GM19452 (cell line): ENCODE data around the gene MCM9.

Source experiments
- ATAC-seq: cut with Tn5 transposase; IDR thresholded peaks from one replicate; pipeline ENCODE4 v1.9.1; 2021; ENCODE audit not compliant: unreplicated experiment

The MCM9 gene

DNA sequence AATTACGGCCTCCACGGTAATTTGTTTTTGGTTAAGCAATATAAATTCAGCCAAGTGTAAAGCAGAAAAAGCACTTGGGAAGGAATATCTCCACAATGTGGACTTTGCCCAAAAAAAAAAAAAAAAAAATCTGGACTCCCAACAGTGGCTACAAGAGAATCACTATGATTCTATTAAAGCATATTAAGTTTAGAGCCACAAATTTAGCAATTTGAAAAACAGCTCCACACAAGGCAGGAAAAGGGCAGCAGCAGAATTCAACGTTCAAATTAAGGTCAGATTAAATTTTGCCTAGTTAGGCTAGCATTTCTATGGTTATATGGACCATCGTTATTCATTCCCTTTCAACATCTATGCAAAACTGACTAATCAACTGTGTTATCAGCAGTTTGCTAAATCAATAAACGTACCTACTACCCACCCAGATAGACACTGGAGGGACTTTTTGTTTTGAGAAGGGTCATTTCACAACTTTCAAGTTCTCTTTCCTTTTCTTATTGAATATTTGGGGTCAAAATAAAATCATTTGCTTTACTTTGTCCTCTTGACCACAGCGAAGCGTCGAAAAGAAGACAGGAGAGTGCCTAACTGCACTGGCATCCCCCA lies 1.0 kb downstream of the MCM9 start:
- peak; percentile 1 for ATAC-seq

DNA sequence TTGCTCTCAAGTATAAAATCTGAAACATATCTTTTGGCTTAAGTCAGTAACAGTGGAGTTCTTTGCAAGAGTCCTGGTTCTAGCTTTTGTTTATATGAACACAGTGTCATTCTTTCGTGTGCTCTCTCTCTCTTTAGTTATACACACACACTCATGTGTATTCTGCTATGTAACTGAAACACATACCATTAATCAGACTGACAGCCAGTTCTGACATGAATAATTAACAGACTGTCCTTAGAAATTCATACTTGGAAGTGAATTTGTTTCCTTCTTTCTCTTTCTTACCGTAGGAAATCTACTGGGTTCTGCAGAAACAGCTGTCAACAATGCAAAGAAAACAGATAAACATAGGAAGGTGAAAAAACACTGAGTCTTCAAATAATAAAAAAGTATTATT lies 2.5 kb downstream of the MCM9 start:
- ATAC-seq = no peak

DNA sequence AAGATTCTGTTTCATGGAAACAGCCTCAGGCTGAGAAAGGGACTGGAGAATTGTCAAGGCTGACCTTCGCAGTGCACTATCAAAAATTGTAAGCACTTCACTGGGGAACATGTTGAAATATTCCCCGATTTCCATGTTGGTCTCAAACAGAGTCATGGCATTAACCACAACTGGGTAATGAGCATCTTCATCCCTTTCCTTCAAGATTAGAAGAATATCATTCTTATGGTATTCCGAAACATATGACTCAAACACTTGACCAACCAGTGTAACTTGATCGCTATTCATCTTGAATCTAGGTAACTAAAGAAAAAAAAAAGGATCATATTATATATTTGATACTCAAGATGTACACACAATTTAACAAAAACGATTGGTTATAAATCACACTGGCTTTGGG lies 3.5 kb downstream of the MCM9 start:
- ATAC-seq = no peak

DNA sequence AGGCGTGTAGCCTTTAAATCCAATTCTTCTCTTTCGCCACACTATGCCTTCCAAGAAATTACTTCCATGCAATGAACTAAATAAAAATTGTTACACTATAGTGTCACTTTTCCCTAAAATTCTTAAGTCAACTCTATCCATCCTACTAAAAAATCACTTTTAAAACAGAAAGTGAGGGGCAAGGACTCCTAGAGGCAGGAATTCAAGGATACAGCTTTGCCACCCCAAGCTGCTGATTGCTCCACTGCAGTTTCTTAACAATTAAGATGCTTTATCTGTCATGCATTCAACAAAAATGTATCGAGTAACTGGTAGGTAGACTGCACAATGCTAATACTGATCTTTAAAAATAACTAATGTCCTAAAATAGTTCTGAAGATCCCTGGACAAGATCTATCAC lies 4.3 kb downstream of the MCM9 start:
- no peak for ATAC-seq

DNA sequence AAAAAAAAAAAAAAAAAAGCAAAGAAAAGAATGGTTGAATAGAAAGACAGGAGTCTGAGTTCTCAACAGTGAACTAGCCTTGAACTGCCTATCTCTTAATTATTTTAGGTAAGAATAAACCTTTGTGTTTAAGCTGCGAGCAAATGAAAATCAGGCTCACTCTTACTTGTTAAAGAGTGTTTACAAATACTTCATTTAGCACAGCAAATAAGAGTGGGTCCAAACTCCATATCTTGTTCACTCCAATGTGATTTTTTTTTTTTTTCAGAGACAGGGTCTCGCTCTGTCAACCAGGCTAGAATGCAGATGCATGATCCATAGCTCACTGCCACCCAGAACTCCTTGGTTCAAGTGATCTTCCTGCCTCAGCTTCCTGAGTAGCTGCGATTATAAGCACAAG lies 11.9 kb downstream of the MCM9 start:
- no peak for ATAC-seq

DNA sequence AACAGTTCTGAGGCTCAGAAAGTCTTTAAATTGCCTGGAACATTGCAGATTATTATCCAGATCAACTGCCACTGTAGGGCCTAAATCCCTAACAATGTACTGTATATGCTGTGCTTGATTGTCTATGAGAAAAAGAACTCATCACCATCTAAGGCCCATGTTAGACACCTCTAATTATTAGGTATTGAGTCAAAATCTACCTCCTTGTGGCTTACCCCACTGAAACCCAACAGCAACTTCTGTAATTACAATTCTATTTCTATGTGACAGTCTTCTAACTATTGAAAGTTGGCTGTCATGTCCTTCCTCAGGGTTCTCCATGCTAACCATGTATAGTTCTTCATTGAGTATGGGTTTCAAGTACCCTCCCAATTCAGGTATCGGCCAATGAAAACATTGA lies 13.9 kb downstream of the MCM9 start:
- ATAC-seq = no peak

DNA sequence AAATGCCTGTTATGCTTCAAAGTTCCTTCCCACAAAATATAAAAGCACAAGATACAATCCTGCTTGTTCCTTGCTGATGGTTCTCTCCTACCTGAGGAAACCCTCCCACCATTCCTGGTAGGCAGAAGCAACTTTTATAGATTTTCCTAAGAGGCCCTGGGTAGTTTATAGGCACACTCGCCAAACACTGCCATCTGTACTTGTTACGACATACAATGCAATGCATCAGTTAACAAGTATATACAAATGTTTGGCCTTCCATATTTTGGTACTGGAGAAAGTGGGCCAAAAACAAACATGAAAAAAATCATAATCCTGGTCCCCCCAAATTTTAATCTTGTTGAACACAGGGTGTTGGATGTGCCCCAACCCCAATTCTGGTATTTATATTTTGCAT lies 16.6 kb downstream of the MCM9 start:
- no peak for ATAC-seq

DNA sequence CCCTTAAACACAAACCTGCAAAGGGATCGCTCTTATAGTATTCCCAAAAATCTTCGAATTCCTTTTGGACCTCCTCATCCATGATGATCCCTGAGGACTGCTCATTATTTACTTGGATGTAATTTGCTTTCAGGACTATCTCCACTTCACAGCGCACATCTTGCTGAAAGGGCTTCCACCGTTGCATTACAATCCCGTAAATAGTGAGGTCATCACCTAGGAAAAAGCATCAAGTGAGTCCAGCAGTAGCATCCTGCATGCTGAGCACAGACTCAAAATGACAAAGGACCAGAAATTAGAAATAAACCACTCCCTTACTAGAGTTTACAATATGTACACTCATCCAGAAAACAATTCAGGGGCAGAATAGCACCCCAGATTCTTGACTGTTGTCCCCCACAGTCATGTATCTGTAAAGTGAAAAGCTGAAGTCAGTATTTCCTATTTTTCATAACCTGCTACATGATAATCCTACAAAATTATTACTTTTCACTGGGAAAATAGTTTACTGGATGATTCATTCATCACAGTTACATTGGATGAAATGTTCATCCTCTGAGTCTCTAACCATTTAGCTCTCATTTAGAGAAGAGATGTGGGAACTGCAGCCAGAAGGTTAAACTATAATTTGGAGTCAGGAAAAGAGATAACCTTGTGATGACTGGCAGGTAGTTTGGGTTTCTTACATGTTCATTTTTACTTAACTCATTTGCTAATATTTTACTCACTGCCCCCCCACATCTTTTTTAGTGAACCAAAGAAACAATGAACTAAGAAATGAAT lies 17.2 kb downstream of the MCM9 start:
- no peak for ATAC-seq

DNA sequence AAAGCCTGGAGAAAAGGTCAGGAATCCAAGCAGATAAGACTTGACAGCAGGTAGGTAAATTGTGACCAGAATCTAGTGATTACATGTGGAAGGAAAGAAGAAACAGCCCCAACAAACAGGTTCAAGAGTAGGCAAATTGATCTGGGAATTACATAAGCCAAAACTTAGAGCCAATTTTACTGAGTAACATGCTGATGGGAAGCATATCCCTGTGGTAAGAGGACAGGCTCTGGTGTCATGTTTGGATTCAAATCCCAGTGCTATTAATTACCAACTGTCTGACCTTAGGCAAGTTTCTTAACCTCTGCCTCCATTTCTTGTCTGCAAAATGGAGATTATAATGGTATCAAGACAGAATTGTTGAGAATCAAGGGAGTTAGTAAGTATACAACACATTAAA lies 20.4 kb downstream of the MCM9 start:
- no peak for ATAC-seq

DNA sequence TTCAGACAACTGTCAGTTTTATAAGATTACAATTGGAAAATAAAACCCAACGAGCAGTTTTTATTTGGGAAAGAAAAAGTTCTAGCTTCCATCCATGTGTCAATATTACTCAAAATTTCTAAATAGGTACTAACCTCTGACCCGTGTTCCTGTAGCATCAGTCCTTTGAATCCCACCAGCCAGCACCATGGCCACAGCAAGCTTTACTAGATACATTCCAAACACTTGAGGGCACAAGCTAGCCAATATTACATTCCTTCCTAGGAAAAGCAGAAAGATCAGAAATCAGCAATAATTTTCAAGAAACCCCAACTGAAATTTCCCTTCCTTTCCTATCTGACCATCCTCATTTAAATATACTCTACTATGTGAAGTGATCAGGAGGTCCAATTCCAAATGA lies 21.8 kb downstream of the MCM9 start:
- ATAC-seq = no peak

DNA sequence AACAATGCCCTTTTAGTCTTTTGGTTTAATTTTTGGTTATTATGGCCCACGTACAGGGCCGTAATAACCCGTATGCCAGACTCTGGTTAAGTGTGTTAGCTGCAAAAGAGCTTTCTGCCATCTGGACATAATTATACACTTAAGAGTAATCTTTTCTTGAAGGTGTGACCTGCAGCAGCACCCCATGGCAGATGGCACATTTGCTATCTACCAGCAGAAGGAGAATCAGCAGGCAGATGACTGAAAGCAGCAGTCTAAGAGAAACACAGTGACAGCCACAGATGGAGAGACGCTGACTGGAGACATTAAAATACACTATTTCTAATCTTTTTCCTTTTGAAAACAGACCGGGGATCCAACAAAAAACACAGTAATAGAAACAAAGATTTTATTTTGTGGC lies 22.3 kb downstream of the MCM9 start:
- no peak for ATAC-seq

DNA sequence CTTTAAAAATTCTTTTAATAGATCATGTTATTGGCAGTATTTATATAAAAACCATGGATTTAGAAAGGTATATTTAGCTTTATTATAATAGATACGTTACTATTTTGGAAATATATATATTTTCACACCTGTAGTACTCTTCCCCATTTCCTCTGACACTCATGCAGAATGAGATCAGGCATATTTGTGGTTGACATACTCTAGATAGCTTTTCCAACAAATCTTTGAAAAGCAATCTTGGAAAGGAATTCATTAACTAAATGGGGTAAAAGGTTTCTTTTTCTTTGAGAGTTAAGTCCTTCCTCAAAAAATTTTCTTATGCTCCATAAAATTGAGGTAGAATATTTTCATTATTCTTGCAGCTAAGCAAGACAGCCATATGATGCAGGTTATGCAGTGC lies 26.5 kb downstream of the MCM9 start:
- ATAC-seq = no peak

DNA sequence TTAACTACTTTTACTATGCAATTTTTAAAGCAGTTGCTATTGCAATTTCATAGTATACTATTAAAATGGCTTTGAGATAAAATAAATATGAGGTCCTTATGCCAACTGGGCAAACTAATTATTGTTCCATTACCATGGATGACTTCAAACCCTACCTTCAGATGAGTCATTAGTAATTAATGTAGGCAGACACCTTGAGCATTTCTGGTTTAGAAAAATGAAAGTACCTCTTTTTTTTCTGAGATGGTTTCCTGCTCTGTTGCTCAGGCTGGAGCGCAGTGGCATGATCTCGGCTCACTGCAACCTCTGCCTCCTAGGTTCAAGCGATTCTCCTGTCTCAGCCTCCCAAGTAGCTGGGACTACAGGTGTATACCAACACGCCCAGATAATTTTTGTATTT lies 29.1 kb downstream of the MCM9 start:
- no peak for ATAC-seq

DNA sequence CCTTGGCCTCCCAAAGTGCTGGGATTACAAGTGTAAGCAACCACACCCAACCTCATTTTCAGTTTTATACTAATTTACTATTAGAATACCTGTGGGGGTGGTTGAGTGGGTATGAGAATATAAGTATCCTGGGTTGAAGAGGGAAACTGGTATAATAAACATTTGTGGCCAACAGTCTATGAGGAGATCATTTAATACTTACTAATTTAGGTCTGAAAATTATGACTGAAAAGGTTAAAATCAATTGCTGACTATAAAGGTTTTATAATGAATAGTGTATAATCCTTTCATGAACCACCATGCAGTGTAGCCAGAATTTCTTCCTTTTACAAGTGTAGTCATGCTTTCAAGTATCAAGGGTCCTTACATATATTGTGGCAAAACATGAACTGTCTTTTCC lies 29.9 kb downstream of the MCM9 start:
- no peak for ATAC-seq

DNA sequence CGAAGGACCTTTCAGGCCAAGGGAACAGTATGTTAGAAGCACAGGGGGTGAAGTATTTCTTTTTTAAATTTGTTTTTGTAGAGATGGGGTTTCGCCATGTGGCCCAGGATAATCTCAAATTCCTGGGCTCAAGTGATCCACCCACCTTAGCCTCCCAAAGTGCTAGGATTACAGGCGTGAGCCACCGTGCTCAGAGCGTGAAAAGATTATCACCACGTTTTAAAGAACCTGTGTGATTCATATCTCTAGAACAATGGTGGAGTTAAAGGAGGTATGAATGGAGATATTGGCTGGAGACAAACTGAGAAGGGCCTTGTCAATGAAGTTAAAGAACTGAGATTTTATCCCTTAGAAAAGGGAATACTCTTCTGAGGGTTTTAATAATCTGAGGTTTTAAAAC lies 31.3 kb downstream of the MCM9 start:
- ATAC-seq = no peak

DNA sequence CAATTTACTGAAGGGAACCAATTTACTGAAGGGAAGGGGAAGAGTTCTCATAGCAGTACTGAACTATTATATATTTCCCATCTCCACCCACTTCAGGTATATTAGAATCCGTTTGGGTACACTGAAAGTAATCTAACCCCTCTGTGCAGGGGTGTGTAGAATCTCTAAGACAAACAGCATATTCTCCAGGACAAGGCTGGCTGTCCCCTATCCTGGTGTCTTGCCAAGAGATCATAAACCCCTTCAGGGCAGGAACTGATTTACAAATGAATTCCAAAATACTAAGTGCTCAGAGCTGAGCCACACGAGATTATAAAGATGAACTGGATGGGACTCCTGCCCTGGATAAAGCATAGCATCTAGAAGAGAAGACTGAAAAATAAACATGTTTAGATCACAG lies 31.8 kb downstream of the MCM9 start:
- ATAC-seq = no peak

DNA sequence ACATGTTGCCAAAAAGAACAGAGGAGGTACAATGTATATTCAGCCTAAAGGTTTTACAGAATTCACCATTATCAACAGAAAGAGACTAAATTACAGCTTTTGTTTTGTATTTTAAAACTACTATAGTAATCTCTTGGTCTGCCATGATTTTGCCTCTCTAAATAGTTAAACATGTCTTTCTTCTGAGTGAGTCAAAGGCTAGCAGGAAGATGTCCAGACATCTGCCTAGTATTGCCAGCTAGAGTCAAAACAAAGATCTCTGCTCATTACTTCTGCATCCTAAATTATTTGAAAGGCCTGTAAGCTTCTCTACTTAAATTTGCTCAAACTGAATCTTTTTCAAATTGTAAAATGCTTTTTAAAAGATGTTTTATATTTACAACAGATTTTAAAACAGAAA lies 32.2 kb downstream of the MCM9 start:
- ATAC-seq = no peak

DNA sequence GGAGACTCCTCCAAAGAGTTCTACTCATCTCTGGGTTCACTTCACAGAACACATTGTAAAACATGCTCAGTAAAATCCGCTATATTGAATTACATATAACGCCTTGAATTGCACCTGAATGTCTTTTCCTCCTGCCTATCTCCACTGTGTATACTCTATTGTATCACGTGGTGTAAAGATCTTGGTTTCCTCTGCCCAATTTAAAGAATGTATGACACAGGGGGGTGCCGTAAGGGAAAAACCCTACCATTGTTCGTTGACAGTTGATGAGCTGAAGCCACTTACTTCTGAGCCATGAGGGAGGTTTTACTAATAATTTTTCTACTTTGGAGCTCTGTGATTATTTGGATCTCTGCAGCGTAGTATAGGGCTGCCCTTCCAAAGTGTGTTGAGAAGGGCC lies 35.0 kb downstream of the MCM9 start:
- ATAC-seq = no peak

DNA sequence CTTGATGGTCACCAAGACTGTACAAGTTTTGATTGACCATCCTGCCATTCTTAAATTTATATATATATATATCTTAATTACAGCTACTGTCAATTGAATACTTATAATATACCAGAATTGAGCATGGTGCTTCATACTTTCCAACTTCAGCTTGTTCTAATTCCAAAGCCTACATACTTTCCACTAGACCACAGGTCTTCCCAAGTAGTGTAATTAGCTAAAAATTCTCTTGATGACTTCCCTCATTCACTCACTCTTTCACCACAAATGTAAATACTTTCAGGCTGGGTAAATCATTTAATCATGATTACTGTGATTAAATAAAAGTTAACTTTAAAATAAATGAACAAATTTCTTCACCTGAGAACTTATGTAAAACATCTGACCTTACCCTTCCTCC lies 37.6 kb downstream of the MCM9 start:
- no peak for ATAC-seq

DNA sequence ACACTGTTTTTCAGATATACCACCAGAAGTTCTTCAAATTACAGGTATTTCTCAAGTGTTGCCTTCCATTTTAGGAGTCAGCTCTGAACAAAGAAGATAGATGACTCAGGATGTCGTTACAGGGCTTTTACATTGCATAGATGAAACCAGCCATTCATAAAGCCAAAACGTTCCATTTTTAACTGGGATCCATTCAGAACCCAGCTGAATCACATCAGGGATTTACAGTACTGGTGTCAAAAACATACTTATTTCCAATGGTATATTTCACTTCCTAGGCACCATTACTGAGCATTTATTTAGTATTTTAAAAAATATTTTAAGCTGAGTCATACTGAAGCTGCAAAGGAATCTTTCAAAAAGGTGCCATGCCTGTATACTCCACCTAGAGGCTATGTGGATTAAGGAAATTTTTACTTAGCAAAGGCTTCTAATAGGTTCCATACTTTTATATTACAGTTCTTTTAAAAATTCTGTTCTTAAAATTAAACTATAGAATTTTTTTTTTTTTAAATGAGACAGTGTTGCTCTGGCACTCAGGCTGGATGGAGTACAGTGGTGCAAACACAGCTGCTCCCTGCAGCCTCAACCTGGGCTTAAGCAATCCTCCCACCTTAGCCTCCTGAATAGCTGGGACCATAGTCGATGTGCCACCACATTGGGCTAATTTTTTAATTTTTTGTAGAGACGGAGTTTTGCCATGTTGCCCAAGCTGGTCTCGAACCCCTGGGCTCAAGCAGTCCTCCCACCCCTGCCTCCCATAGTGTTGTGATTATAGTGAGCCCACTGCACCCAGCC lies 38.4 kb downstream of the MCM9 start:
- ATAC-seq = no peak

DNA sequence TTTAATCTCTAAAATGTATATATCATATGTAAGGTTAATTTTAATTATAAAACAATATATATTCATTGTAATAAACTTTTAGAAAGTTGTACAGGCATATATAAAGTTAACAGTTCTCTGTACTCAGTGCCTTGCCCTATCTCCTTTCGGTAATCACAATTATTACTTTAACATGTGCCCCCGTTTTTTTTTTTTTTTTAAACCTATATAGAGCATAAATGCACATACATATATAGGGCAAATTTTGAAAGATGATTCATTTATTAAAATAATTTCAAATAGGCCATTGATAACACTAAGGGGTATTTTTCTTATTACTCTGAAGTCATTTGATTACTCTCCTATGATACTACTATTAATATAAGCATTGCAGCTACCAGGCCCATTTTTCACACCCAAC lies 39.1 kb downstream of the MCM9 start:
- ATAC-seq = no peak

DNA sequence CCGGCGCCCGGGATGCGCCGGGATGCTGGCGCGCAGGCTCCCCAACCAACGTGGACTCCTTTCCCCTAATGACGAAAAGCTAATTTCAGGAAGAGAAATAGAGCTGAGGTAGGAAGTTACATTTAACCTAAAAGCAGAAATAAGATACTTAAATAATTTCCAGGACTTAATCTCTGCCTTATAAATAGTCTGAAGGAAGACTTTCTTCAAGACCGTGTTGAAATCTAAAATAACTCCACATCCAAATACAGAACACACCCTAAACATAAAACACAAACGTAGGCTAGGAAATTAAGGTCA lies 39.7 kb downstream of the MCM9 start:
- no peak for ATAC-seq
